Activated effector memory CD4-positive, alpha-beta T cell treated with Interleukin-2 at 50 U/mL for 16 hours (primary cell): ENCODE results near the gene CRYM.

Experiments
- DNase-seq: peaks from one replicate; pipeline ENCODE4 v3.0.0-alpha.2; 2020

CRYM gene

GRCh38 chr16:21242756-21243155, 35.3 kb downstream of the CRYM start:
- no peak for DNase-seq

DNA sequence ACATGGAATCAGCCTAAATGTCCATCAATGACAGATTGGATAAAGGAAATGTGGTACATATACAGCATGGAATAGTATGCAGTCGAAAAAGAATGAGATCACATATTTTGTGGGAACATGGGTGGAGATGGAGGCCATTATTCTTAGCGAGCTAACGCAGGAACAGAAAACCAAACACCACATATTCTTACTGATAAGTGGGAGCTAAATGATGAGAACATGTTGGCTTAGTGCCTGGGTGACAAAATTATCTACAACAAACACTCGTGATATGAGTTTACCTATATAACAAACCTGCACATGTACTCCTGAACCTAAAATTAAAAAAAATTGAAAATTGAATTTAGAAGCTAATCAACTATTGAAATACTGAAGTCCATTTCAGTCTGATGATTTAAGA, 38.4 kb downstream of the CRYM start:
- no peak for DNase-seq

GRCh38 chr16:21236831-21237230, 41.3 kb downstream of the CRYM start:
- no peak for DNase-seq

DNA sequence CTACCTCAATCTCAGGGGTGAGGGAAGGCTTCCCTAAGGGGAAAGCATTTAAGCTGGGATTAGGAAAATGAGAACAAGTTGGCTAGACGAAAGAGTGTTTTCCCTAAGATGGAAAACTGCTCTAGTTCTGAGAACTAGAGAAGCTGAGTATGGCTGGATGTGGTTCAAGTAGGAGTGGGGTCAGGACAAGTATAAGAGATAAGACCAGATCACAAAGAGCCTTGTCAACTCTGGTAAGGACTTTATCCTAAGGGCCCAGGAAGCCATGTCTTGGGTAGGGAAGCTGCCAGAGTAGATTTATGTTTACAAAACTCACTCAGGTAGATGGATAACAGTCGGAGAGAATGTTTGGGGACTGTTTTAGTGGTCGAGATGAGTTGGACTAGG, 42.9 kb downstream of the CRYM start:
- DNase-seq = no peak

DNA sequence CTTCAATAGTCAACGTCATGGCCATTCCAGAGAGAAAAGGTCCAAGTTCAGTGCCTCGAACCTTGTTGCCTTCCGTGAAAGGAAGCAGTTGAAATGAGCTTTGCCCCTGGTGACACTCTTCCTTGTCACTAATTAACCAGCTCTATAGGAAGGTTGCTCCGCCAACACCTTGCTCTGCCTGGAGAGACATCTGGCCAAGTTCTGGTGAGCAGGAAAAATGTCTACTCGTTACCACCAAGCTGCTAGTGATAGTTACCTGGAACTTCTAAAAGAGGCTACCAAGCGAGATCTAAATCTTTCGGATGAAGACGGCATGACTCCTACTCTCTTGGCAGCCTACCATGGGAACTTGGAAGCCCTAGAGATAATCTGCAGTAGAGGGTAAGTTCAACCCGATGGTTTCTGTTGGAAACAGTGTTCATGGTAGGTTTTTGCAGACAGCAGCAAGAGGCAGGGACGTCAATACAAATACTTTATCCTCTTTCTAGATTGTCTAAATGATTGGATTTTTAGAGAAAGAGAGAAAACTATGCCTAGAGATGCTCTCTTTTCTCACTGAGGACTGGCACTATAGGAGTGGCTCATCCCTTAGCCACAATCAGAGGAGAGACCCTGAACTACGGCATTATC, 44.5 kb downstream of the CRYM start, which contains the start of gene ANKS4B:
Gene ANKS4B (plus strand): TSS at position 179 of the 630 bp plus-strand sequence. CDS start 39 bp downstream, at position 218.
- DNase-seq = no peak

- no peak for DNase-seq
Measured at GRCh38 chr16:21233045-21233520, 45.0 kb downstream of the CRYM start.

DNA sequence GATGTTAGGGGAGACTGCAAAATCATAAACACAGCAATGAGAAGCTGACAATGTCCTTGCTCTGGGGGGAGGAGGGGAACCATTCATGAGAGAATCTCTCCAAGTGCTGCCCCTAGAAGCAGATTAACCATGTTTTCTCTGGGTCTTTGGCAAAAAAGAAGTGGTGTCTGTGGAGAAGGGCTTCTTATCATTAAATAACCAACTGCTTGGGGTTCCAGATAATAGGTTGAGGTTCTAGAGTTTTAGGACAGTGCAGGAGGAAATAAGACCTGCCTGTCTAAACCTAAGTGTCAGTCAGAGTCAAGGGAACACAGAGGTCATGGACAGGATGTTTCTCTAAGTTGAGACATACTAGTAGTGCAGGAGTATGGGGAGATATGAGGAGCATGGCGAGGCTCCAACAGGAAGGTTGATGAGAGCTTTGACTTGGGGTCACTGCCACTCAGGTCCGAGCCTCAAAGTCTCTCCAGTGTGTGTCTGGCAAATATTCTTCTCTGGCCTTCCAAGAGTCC, 49.7 kb downstream of the CRYM start:
- DNase-seq = no peak

DNA sequence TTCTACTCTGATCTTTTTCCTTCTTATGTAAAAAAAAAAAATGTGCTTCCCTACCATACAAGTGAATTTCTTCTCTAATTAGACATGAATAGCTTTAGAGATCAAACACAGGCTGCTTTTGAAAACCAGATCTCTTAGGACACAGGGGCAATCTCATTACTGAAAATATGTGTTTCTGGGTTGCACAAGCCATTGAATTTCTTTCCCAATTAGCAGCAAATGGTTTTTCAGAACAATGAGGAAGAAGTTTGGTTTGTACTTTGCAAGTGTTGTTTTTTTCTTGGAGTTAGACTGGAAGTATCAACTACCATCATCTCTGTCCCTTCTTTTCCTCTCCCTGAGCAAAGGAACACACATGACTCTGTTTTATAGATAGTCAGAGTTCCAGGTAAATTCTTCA, 50.2 kb downstream of the CRYM start:
- DNase-seq = no peak

GRCh38 chr16:21226749-21227148, 51.3 kb downstream of the CRYM start:
- no peak for DNase-seq

DNA sequence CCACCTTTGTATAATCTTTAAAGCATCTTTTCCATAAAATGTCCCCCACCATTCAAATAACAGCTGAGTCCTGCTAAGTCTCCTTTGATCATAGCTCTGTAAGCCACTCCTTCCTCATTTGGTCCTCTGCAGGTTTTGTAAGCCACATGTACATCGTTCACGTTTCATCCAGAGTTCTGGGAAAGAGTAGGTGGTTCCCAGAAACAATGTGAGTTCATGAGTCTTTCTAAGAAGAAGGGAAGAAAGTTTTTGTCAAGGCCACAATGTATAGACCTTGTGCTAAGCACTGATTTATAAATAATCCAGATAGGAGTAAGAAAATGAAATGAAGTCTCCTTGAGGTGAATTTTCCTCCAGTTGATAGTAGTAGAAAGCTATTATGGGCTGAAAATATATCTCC, 53.3 kb downstream of the CRYM start:
- no peak for DNase-seq

GRCh38 chr16:21223787-21224186, 54.3 kb downstream of the CRYM start:
- DNase-seq = no peak

GRCh38 chr16:21222495-21223337, 55.4 kb downstream of the CRYM start:
- no peak for DNase-seq

GRCh38 chr16:21219551-21219950, 58.5 kb downstream of the CRYM start:
- DNase-seq = no peak

DNA sequence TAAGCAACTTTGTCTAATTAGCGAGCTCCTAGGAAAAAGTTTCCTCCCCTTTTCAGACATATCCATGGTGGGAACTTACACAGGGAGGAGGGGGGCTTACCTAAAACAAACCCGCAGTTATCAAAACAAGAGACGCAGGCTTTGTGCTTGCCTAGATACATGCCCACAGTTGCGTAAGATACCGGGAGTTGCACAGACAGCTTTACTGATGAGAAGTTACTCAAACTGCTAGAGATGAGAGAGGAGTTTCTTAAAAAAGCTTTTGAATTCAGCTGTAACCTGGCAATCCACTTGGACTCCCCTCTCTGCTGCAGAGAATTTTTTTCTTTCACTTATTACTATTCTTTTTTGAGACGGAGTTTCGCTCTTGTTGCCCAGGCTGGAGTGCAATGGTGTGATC, 59.9 kb downstream of the CRYM start:
- no peak for DNase-seq

- no peak for DNase-seq
Measured at GRCh38 chr16:21217121-21217520, 61.0 kb downstream of the CRYM start.

DNA sequence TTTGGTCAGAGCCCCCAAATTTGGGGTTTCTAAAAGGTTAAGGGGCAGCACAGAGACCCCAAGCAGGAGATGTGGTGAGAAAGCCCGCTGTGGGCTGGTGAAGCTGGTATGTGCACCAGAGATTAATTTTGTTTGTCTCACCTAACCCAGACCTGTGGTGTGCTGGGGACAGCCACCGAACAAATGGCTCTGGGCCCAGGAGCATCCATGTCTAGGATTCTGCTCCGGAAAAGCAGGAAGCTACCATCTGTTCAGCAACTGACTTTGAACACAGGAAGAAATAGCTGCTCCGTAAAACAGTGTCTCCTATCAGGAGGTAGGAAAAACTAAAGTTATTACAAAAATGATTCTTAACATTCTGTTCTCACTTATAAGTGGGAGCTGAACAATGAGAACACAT, 64.0 kb downstream of the CRYM start:
- no peak for DNase-seq

DNA sequence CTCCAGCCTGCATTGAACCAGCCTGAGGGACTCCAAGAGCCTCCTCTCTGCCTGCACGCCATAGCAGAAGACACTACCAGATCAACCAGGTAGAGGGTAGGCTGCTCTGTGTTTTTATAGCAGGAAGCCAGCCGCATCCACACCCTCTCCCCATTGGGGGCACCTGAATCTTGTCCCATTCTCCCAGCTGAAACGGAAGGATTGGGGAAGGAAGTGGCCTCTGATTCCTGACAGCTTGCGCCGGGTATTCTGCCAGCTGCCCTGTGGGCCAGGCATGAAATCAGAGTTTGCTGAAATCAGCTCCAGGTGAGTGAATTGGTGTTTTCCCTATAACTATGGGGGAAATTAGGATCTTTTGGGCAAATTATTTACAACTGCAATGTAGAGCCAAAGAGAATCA, 66.6 kb downstream of the CRYM start, which contains the start of gene ZP2:
Gene ZP2 (minus strand): TSS at position 89 of the 400 bp plus-strand sequence. CDS start 27 bp downstream, at position 62.
- no peak for DNase-seq
